ENCODE measurements around the gene PYGO1.
"Not testable (repeated sequence)": the region's sequence is repeated elsewhere in the genome, so short reads cannot be mapped to it uniquely, and the experiment has no call there.

PYGO1 gene

GRCh38 chr15:55588070-55588814, at the start of gene PYGO1:
Gene PYGO1, minus strand, starts transcription at chr15:55588345. Its CDS starts 462 bp downstream, at chr15:55587883.
- DNase-seq, result no peak

DNA sequence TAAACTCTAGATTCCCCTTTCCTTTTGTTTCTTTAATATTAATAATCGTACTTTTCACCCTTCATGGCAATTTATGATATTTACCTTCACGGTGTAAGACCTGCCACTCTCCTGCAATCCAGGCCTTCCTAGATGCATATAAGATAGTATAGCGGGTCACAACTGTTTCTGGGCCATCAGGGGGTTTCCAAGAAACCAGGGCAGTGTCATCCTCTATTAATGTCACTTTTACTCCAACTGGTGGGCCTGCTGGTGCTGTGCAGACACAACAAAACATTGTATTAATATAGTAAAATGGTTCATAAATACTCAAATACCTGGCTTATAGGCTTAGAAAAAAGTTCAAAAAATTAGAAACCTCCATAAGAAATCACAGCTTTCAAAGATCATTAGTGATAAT, 48.9 kb upstream of the PYGO1 start:
- DNase-seq, result no peak

GRCh38 chr15:55633731-55634130, 45.6 kb upstream of the PYGO1 start:
- DNase-seq, result no peak

- DNase-seq, result no peak
Observed at GRCh38 chr15:55632434-55632833, 44.3 kb upstream of the PYGO1 start.

DNA sequence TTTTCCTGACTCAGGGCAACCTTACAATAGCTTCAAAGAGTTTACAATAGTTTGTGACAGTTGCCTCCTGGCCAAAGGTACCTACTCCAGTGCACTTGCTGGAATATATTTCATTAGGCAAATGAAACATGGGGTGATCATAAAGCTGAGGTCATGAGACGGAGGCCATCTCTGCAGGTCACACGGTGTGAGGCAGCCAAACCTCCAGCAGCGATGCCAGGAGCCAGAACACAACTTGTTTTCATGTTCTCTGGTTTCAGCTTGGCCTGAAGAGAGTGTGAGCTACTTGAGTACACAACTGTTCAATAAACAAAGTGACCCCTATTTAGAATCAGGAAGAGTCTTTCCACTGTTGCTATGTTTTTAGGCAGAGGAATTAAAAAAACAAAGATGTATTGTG, 42.7 kb upstream of the PYGO1 start:
- DNase-seq, result no peak

DNA sequence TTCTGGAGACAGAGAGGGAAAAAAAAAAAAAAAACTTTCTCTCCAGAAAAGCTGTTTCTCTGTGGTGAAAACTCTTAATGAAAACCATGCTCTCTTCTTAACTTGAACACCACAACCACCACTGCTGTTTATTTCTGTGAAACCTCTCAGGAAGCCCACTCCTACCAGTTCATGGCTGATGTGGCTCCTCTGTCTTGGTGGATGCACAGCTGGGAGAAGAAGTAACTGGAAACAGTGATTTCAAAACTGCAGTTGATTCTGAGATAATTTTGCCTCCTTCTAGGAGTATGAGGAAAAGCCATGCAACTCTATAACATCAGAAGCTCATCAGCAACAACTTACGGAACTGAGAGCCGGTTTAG, 40.2 kb upstream of the PYGO1 start:
- DNase-seq, result no peak

- no peak for DNase-seq
Observed at GRCh38 chr15:55627730-55628368, 39.7 kb upstream of the PYGO1 start.

- no peak for DNase-seq
Observed at GRCh38 chr15:55619783-55620182, 31.6 kb upstream of the PYGO1 start.

- DNase-seq, result no peak
Observed at GRCh38 chr15:55618387-55618786, 30.2 kb upstream of the PYGO1 start.

DNA sequence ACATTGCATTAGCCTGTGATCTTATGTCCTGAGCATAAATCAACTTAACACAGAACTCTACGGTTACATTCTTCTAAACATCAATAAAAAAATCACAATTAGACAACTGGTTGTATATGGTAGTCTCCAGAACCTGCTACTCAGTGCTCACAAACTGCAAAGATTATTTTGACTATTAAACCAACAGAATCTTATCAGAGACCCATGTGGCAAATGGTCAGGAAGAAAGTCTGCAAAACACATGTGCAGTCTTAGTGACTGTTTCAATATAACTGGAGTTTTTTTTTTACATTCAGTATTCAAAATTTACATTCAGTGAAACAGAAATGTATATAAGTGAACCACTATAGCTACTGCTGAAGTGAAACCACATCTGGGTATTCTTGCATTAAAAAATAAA, 27.3 kb upstream of the PYGO1 start:
- DNase-seq, result no peak

DNA sequence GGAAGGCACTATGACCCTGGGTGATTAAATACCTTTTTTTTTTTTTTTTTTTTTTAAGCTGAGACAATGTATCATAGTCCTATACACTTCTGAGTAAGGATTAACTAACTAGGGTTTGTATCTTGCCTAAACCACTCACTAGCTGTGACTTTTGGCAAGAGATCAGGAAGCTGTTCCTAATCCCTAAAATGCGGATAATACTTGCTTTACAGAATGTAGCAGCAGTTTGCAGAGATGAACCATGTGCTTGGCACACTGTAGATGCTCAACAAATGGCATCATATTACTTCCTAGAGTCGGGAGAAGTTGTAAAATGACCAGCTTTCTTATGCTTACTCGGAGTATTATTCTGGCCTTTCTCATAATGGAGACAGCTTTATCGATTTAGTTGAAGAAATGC, 25.6 kb upstream of the PYGO1 start:
- DNase-seq, result no peak

DNA sequence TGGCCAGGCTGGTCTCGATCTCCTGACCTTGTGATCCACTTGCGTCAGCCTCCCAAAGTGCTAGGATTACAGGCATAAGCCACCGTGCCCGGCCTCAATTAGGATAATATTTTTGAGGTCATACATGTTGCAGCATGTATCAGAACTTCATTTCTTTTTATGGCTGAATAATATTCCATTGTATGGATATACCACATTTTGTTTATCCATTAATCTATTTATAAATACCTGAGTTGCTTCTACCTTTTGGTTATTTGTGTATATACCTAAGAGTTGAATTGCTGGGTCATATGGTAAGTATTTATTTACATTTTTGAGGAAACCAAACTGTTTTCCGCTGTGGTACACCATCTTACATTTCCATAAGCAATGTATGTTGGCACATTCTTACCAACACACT, 18.1 kb upstream of the PYGO1 start:
- no peak for DNase-seq

DNA sequence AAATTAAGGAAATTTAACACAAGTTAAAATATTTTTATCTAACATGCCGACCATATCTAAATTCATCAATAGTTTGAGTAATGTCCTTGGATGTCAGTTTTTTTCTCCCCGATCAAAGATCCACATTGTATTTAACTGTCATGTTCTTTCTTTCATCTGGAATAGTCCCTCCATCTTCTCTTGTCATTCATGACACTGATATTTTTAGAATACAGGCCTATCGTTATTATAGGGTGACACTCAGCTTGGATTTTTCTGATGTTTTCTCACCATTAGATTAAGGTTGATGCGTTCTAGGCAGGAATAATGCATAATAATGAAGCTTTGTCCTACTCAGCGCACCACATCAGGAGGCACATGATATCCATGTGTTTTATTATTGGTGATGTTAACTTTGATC, 13.2 kb upstream of the PYGO1 start:
- DNase-seq, result no peak

GRCh38 chr15:55599439-55599838, 11.3 kb upstream of the PYGO1 start:
- DNase-seq, result no peak

- not testable (repeated sequence) for DNase-seq
Observed at GRCh38 chr15:55593019-55593418, 4.9 kb upstream of the PYGO1 start.

DNA sequence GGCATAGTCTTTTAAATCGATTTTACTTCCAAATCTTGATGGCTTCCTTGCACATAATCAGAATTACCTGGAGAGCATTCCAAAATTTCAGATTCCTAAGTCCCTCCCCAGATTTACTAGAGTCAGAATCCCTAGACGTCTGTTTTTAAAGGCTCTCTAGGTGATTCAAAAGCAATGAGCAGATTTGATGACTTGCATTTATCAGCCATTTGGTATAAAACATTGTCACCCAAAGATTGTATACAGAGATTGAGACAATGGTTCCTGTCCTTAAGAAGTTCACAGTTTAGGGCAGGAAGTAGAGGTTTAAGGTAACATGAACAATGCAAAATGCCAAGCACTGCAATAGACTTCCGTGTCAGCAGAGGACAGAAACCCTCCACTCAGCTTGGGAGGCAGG, 2.6 kb upstream of the PYGO1 start:
- no peak for DNase-seq

DNA sequence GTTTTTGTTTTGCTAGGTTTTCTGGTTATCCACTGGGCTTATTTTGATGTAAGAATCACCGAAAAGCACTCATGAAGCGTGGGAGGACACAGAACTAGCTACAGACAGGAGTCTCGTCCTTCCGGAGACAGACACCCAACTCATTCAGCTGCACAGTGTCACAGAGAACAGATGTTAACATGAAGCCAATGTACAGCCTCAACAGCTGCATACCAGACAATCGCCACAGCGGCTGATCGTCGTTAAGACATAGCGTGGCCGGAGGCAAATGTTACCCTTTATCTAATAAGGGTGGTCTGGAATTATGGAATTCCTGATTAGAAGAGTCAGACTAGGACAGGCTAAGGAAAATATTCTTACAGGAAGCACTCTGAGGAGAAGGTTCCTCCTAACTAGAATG, 1.1 kb upstream of the PYGO1 start:
- DNase-seq, result no peak

DNA sequence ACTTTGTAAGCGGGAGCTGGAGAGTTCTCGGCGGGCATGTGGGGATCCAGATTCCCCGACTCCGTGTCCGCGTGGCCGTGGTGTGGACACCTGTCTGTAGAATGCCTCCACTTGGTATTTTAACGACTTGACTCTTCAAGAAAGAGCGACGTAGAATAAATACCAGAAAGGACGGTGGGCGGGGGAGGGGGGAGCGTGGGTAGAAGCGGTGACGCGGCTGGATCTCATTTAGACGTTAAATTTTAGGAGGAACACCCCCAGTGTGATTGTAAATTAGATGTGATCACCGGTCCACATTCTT, 620 bp upstream of the PYGO1 start:
- no peak for DNase-seq

DNA sequence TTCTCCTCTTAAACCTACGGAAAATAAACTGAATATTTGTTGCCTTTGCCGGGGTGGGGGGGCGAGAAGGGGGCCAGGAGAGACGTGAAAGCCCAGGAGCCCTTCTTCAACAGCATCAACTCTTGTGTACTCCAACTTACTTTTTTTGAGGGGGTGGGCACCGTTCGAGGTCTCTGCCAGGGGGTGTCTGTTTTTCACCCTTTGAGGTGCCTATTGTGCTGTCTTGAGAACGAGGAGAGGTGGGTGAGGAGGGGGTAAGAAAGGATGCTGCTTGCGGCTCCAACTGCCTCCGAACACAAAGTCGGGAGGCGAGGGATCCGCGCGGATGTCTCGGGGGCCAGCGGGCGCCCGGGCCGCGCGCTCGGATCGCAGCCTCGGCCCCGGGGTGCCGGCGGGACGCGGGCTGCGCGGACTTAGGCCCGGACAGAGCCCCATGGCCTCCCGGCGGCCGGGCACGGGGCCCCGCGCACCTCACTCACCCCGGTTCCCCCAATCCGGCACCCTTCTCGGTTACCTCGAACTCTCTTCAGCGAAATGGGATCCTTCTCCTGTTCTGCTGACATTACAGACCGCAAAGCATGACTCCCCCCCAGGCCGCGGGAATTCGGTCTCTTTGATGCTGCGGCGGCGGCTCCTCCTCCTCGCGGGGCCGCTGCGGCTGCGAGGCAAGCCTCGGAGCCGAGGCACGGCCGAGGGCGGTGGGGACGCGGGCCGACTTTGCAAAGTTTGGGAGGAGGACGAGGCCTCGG, 650 bp downstream of the PYGO1 start:
- DNase-seq, result no peak

DNA sequence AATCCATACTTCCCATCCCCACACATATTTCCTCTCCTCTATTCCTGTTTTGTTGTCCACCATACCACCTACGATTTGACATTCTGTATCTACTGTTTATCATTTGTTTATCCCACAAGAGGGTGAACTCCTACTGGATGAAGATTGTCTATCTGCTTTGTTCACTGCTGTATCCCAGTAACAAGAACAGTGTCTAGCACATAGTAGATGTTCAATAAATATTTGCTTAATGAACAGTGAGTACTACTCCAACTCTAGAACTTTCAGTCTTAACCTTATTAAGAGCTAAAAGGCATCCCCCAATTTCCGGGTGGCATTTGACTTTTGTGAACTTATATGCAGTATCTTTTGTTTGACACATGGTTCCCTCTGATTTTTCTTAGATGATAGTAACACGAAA, 1.3 kb downstream of the PYGO1 start:
- no peak for DNase-seq

DNA sequence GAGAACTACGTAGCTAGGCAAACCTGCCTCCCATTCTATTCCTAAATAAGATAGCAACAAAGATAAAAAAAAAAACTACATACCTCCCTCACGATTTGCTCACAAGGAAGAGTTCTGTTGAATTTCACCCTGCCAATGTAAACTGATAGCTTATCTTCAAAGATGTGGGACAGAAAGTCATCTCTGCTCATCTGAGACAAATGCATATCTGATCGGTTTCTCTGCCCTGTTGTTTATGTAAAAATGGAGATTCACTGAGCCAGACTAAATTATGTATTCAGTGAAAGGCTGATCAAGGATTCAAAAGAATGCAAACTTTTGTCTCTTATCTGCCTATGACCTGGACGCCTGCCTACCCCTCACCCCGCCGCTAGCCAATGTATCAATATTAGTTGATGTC, 11.2 kb downstream of the PYGO1 start:
- DNase-seq, result no peak

- DNase-seq, result no peak
Observed at GRCh38 chr15:55574096-55574495, 14.0 kb downstream of the PYGO1 start.

DNA sequence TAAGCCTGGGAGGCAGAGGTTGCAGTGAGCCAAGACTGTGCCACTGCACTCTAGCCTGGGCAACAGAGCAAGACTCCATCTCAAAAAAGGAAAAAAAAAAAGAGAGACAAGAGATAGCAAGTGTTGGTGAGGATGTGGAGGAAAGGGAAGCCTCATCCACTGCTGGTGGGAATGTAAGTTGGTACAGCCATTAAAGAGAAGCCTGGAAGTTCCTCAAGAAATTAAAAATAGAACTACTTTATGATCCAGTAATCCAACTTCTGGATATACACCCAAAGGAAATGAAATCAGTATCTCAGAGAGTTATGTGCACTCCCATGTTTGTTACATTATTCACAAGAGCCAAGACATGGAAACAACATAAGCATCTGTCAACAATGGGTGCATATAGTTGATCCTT, 14.9 kb downstream of the PYGO1 start:
- DNase-seq, result no peak

DNA sequence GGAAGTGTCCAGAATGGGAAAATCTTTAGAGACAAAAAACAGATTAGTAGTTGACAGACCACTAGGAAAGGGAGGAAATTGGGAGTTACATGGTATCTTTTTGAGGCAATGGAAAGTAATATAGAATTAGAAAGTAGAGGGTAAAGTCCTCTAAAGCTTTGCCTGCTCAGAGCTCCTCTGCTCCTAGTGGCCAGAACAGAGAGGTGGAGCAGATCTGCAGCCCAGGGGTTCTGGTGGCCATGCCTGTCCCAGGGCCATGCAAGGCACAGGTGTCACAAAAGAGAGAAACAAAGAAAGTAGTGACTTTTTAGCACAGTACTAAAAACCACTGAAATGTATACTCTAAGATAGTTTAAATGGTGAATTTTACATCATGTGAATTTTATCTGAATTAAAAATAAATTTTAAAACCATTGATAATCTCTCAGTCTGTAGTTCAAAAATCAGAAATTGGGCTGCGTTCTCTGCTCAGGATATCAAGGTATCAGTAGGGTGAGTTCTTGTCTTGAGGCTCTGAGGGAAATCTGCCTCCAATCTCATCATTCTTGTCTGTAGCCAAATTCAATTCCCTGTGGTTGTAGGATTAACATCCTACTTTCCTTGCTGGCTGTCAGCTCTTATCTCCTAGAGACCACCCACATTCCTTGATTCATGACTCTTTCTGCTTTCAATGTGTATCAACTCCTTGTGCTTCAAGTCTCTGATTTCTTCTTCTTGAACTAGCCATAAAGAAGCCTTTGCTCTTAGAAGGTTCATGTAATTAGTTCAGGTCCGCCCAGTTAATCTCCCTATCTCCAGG, 23.6 kb downstream of the PYGO1 start:
- no peak for DNase-seq
